ENCODE data around the gene ERICH4. TPM values are rescaled to one million over a fixed set of nuclear protein-coding genes. Genes with fewer than 3 reads are reported as not detected.

The ERICH4 gene
- total and polyA plus RNA-seq, 9 of the 15 experiments (the other 6 are each of a cell fraction or from before 2014, with no cell fraction given): not detected

- no peak for TF ChIP-seq CBX2 (IDR thresholded peaks at IDR 0.05; ENCODE audit: insufficient read depth, low read length, poor library complexity, severe bottlenecking)
- TF ChIP-seq CREB1 (IDR thresholded peaks at IDR 0.05): no peak
- TF ChIP-seq CREB1 (CRISPR knock-in tag; IDR thresholded peaks at IDR 0.05): 0 out of 2 replicates have a peak, but pooled peaks have one; percentile 37
- TF ChIP-seq, protein P1, sequence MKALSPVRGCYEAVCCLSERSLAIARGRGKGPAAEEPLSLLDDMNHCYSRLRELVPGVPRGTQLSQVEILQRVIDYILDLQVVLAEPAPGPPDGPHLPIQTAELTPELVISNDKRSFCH (CRISPR knock-in tag; IDR thresholded peaks at IDR 0.05): no peak
- TF ChIP-seq, protein P1 (tag; IDR thresholded peaks at IDR 0.05): no peak
- no peak for TF ChIP-seq ZBTB1 (CRISPR knock-in tag; IDR thresholded peaks at IDR 0.05; ENCODE audit: borderline replicate concordance, low read depth)
- TF ChIP-seq GTF3C2 (IDR thresholded peaks at IDR 0.05; ENCODE audit: borderline replicate concordance, extremely low read depth, insufficient read length): no peak
- TF ChIP-seq, protein P2, sequence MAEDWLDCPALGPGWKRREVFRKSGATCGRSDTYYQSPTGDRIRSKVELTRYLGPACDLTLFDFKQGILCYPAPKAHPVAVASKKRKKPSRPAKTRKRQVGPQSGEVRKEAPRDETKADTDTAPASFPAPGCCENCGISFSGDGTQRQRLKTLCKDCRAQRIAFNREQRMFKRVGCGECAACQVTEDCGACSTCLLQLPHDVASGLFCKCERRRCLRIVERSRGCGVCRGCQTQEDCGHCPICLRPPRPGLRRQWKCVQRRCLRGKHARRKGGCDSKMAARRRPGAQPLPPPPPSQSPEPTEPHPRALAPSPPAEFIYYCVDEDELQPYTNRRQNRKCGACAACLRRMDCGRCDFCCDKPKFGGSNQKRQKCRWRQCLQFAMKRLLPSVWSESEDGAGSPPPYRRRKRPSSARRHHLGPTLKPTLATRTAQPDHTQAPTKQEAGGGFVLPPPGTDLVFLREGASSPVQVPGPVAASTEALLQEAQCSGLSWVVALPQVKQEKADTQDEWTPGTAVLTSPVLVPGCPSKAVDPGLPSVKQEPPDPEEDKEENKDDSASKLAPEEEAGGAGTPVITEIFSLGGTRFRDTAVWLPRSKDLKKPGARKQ (CRISPR knock-in tag; IDR thresholded peaks at IDR 0.05): no peak
Measured at GRCh38 chr19:41478875-41479756, 36.2 kb downstream of the ERICH4 start (continued).
